HepG2 (cell line): Measurements from ENCODE around the gene KLF11. TPM values are rescaled to one million over a fixed set of nuclear protein-coding genes. Genes with fewer than 3 reads are reported as not detected.

Experiments used
- AKAP8 ChIP-seq: sonication (generic); formaldehyde crosslinking; IDR thresholded peaks from 2 replicates; pipeline ENCODE4 v1.5.1; 2020; ENCODE audit warnings: mild to moderate bottlenecking, missing genetic modification reagents
- ASH2L ChIP-seq: fragments of 300-600, 200-600 bp; sonication (generic); IDR thresholded peaks from 2 replicates; pipeline ENCODE4 v1.7.0; 2017; ENCODE audit warnings: low read depth, mild to moderate bottlenecking, moderate library complexity, mixed read lengths, low read length; ENCODE audit not compliant: insufficient read length
- ELF4 ChIP-seq: sonication (generic); formaldehyde crosslinking; IDR thresholded peaks from 2 replicates; pipeline ENCODE4 v1.5.0; 2020; ENCODE audit warnings: missing genetic modification reagents, mild to moderate bottlenecking, moderate library complexity, borderline replicate concordance
- FOXJ3 ChIP-seq: sonication (generic); formaldehyde crosslinking; IDR thresholded peaks from 2 replicates; pipeline ENCODE4 v1.4.0; 2020; ENCODE audit warnings: missing genetic modification reagents, mild to moderate bottlenecking, borderline replicate concordance
- HDAC2 ChIP-seq: sonication (generic); formaldehyde crosslinking; IDR thresholded peaks from 2 replicates; pipeline ENCODE4 v1.4.0; 2020; ENCODE audit warnings: missing genetic modification reagents
- MBD4 ChIP-seq: IDR thresholded peaks from 2 replicates; pipeline ENCODE4 v1.6.1; 2012; ENCODE audit warnings: low read length, inconsistent platforms, borderline replicate concordance
- MIER3 ChIP-seq: IDR thresholded peaks from 2 replicates; pipeline ENCODE4 v1.6.1; 2016; ENCODE audit warnings: missing compliant biosample characterization, borderline replicate concordance
- POLR2A ChIP-seq, 2 experiments: IDR thresholded peaks; 2 replicates each; pipeline ENCODE4 v1.6.1; 2011; ENCODE audit warnings: low read depth in 2 of 2, low read length in 2 of 2, mild to moderate bottlenecking in 1 of 2, moderate library complexity in 1 of 2; ENCODE audit not compliant: insufficient read depth in 1 of 2
- TIGD3 ChIP-seq: sonication (generic); formaldehyde crosslinking; IDR thresholded peaks from 2 replicates; pipeline ENCODE4 v1.5.1; 2020; ENCODE audit warnings: mild to moderate bottlenecking, missing genetic modification reagents, borderline replicate concordance
- ZBTB1 ChIP-seq: sonication (generic); formaldehyde crosslinking; IDR thresholded peaks from 2 replicates; pipeline ENCODE4 v1.4.0; 2020; ENCODE audit warnings: missing genetic modification reagents, borderline replicate concordance
- ZBTB10 ChIP-seq: sonication (generic); formaldehyde crosslinking; IDR thresholded peaks from 2 replicates; pipeline ENCODE4 v1.4.0; 2020; ENCODE audit warnings: missing genetic modification reagents, borderline replicate concordance
- ZNF10 ChIP-seq: sonication (generic); formaldehyde crosslinking; IDR thresholded peaks from 2 replicates; pipeline ENCODE4 v1.4.0; 2020; ENCODE audit warnings: mild to moderate bottlenecking, low read depth, missing genetic modification reagents, borderline replicate concordance
- ZNF264 ChIP-seq: sonication (generic); formaldehyde crosslinking; IDR thresholded peaks from 2 replicates; pipeline ENCODE4 v1.4.0; 2020; ENCODE audit warnings: missing genetic modification reagents
- ZNF543 ChIP-seq: sonication (generic); formaldehyde crosslinking; IDR thresholded peaks from 2 replicates; pipeline ENCODE4 v1.4.0; 2020; ENCODE audit warnings: mild to moderate bottlenecking, missing genetic modification reagents
- ZNF546 ChIP-seq: sonication (generic); formaldehyde crosslinking; conservative IDR thresholded peaks from 2 replicates; pipeline ENCODE4 v1.8.1; 2023; ENCODE audit warnings: mild to moderate bottlenecking, missing genetic modification reagents
- ZNF550 ChIP-seq: sonication (generic); formaldehyde crosslinking; IDR thresholded peaks from 2 replicates; pipeline ENCODE4 v1.4.0; 2020; ENCODE audit warnings: mild to moderate bottlenecking, missing genetic modification reagents, borderline replicate concordance
- ZNF83 ChIP-seq: sonication (generic); formaldehyde crosslinking; IDR thresholded peaks from 2 replicates; pipeline ENCODE4 v1.4.0; 2020; ENCODE audit warnings: missing genetic modification reagents, mild to moderate bottlenecking, borderline replicate concordance
- ZNF879 ChIP-seq: sonication (generic); formaldehyde crosslinking; IDR thresholded peaks from 2 replicates; pipeline ENCODE4 v1.8.1; 2023; ENCODE audit warnings: missing genetic modification reagents
- ZSCAN12 ChIP-seq: sonication (generic); formaldehyde crosslinking; IDR thresholded peaks from 2 replicates; pipeline ENCODE4 v1.9.0; 2021; ENCODE audit warnings: mild to moderate bottlenecking, missing genetic modification reagents
- polyA plus RNA-seq, 8 experiments: library from polyadenylated mRNA; depleted of rRNA in 3 of 8; stranded (reverse) in 7 of 8; unstranded in 1 of 8; fragments of >200 nt; fragmentation: Illumina TruSeq in 4 of 8; extraction: Trizol in 4 of 8; gene quantifications; 2 replicates each; pipeline versions ENCODE4 v1.2.1 to v1.2.3, GENCODE V29; 2011 to 2016; ENCODE audit warnings: low read depth in 4 of 8, missing spikeins in 1 of 8, mixed read lengths in 1 of 8; ENCODE audit not compliant: insufficient read depth in 1 of 8
- total RNA-seq, 5 experiments: library from RNA; depleted of rRNA; stranded (reverse); fragments of >200 nt; fragmentation: Illumina TruSeq; extraction: Trizol; gene quantifications; 2 replicates each; pipeline ENCODE4 v1.2.3, GENCODE V29; 2016; ENCODE audit warnings: low read depth in 1 of 5
- TF ChIP-seq, protein P1 (sequence below): sonication (generic); formaldehyde crosslinking; IDR thresholded peaks from 2 replicates; pipeline ENCODE4 v1.5.1; 2020; ENCODE audit warnings: mild to moderate bottlenecking, missing genetic modification reagents, borderline replicate concordance

KLF11 gene
- total and polyA plus RNA-seq, 2 of the 13 experiments (the other 11 are each of a cell fraction or from before 2014, with no cell fraction given): 2.5 to 11.8 TPM

DNA sequence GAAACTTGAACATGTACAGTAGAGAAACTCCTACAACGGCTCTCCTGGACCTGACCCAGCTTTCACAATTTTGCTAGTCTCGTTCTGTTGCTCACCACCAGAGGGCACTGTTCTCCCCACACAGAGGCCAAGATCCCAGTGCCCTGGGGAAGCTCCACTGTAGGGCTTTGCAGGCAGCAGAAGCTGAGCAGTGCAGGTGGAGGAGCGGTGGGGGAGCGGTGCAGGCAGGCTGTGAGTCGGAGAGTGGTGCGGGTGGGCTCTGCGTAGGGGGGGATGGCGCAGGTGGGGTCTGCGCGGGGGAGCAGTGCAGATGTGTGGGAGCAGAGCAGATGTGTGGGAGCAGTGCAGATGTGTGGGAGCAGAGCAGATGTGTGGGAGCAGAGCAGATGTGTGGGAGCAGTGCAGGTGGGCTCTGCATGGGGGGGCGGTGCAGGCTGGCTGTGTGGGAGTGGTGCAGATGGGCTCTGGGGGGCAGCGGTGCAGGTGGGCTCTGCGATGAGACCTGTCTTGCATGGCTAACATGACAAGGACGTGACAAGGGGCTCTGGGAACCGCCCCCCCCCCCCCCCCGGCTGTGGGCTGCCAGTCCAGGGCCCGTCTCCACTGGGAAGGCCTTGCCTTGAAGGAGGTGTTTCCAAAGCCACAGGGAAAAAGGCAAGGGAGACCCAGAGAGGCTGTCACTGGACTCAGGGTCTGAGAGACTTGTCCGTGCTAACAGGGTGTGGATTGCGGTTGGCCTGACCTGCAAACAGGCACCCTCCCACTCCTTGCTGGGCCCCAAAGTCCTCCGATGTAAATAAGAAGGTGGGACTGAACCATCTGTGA is 29.5 kb downstream of the KLF11 start (continued):
- TF ChIP-seq ZBTB10 (CRISPR knock-in tag) (no peak), ASH2L (no peak), AKAP8 (CRISPR knock-in tag) (no peak), HDAC2 (CRISPR knock-in tag) (0 out of 2 replicates have a peak, but pooled peaks have one; percentile 16), MBD4 (no peak), ZSCAN12 (CRISPR knock-in tag) (no peak), ZNF879 (CRISPR knock-in tag) (no peak), ZNF543 (CRISPR knock-in tag) (no peak), ZBTB1 (CRISPR knock-in tag) (no peak), ZNF10 (CRISPR knock-in tag) (no peak), ZNF83 (no peak), ZNF550 (CRISPR knock-in tag) (no peak), TIGD3 (CRISPR knock-in tag) (no peak), ZNF546 (CRISPR knock-in tag) (no peak), ELF4 (CRISPR knock-in tag) (no peak), FOXJ3 (CRISPR knock-in tag) (no peak), ZNF264 (CRISPR knock-in tag) (no peak), MIER3 (peak; percentile 24; the same call in 1 of the 2 replicates), POLR2A (IDR thresholded peaks at IDR 0.05; ENCODE audit: insufficient read depth in 1 of 2, low read depth in 2 of 2, low read length in 2 of 2) (no peak)
- TF ChIP-seq, protein P1, sequence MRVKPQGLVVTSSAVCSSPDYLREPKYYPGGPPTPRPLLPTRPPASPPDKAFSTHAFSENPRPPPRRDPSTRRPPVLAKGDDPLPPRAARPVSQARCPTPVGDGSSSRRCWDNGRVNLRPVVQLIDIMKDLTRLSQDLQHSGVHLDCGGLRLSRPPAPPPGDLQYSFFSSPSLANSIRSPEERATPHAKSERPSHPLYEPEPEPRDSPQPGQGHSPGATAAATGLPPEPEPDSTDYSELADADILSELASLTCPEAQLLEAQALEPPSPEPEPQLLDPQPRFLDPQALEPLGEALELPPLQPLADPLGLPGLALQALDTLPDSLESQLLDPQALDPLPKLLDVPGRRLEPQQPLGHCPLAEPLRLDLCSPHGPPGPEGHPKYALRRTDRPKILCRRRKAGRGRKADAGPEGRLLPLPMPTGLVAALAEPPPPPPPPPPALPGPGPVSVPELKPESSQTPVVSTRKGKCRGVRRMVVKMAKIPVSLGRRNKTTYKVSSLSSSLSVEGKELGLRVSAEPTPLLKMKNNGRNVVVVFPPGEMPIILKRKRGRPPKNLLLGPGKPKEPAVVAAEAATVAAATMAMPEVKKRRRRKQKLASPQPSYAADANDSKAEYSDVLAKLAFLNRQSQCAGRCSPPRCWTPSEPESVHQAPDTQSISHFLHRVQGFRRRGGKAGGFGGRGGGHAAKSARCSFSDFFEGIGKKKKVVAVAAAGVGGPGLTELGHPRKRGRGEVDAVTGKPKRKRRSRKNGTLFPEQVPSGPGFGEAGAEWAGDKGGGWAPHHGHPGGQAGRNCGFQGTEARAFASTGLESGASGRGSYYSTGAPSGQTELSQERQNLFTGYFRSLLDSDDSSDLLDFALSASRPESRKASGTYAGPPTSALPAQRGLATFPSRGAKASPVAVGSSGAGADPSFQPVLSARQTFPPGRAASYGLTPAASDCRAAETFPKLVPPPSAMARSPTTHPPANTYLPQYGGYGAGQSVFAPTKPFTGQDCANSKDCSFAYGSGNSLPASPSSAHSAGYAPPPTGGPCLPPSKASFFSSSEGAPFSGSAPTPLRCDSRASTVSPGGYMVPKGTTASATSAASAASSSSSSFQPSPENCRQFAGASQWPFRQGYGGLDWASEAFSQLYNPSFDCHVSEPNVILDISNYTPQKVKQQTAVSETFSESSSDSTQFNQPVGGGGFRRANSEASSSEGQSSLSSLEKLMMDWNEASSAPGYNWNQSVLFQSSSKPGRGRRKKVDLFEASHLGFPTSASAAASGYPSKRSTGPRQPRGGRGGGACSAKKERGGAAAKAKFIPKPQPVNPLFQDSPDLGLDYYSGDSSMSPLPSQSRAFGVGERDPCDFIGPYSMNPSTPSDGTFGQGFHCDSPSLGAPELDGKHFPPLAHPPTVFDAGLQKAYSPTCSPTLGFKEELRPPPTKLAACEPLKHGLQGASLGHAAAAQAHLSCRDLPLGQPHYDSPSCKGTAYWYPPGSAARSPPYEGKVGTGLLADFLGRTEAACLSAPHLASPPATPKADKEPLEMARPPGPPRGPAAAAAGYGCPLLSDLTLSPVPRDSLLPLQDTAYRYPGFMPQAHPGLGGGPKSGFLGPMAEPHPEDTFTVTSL (CRISPR knock-in tag): no peak
